ENCODE data around the gene HENMT1.

HENMT1 gene

DNA sequence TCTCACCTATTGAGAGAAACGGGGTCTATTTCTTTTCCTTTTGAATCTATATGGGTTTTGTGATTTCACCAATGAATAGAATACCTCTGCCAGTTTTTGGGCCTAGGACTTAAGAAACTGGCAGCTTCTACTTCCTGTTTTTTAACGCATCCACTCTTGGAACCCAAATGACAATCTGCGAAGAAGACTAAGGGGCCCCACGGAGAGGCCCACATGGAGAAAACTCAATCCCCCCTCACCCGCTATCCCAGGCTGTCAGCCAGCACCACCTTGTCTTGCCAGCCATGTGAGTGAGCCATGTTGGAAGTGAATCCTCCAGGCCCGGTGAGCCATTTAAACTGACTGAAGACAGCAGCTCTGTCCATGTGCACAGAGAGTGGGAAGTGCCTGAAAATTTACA is 3.6 kb upstream of the HENMT1 start:
- TF ChIP-seq, protein P1, sequence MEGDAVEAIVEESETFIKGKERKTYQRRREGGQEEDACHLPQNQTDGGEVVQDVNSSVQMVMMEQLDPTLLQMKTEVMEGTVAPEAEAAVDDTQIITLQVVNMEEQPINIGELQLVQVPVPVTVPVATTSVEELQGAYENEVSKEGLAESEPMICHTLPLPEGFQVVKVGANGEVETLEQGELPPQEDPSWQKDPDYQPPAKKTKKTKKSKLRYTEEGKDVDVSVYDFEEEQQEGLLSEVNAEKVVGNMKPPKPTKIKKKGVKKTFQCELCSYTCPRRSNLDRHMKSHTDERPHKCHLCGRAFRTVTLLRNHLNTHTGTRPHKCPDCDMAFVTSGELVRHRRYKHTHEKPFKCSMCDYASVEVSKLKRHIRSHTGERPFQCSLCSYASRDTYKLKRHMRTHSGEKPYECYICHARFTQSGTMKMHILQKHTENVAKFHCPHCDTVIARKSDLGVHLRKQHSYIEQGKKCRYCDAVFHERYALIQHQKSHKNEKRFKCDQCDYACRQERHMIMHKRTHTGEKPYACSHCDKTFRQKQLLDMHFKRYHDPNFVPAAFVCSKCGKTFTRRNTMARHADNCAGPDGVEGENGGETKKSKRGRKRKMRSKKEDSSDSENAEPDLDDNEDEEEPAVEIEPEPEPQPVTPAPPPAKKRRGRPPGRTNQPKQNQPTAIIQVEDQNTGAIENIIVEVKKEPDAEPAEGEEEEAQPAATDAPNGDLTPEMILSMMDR (conservative IDR thresholded peaks at IDR 0.05; ENCODE audit: low read depth) = no peak
- POLR2A ChIA-PET (ENCODE audit: low non-redundant PET) = no interaction called here
- no peak overlapping the region for H3K27ac ChIP-seq
- CTCF ChIA-PET = interaction anchor here (0.6 kb wide), 1 partner anchor 162 kb away, joined by 3 read pairs; no protein-coding TSS in a partner anchor
- DNase-seq (ENCODE audit: low spot score) = no peak

DNA sequence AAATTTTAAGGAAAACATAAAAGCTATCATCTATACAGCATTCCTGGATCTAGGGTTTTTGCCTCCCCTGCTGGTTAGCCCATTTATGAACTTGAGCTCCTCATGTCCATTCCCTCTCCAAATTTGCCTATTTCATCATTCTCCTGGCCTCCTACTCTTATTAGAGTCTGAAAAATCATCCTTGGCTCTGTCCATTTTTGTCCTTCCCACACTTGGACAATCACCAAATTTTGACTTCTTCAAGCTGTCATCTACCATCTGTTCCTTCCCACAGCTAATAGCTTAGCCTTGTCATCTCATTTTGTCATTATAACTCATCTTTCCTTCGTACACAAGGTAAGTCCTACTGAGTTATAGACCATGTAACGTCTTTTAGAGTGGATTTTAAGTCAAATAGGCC is 2.2 kb upstream of the HENMT1 start:
- CTCF ChIA-PET = interaction anchor here (0.5 to 0.7 kb wide), 2 partner anchors 144 to 539 kb away, joined by 3 to 5 read pairs; no protein-coding TSS in a partner anchor

DNA sequence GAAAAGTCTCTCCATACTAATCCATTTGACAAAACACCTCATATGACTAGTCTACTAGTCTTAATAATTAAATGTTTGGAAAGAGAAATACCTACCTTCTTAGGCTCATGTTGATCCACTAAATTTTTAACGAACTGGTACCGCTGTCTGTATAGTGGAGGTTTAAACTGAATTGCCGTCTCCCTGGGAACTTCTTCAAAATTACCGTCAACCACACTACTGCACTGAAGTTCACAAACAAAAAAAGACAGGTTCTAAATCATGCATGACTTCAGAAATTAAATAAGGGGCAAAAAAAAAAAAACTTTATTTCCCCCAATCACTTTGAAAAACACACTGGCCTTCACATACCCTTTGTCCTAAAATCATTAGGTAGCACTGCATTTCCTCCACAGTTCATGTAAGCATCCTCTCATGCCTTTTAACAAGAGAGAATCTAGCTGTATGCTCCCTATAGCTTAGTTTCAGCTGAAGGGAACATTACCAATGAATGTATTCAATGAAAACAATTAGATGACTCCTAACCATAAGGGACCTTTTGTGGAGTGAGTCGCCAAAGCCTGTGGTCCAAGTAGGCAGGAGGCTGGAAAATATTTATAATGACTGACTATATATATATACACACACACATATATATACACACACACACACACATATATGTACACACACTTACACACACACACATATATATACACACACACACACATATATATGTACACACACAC is 3.4 kb downstream of the HENMT1 start:
- H3K27ac ChIP-seq = no peak overlapping the region
- CTCF ChIA-PET = no interaction called here
- no peak for DNase-seq (ENCODE audit: low spot score)
- POLR2A ChIA-PET (ENCODE audit: low non-redundant PET) = no interaction called here
- TF ChIP-seq, protein P1 (conservative IDR thresholded peaks at IDR 0.05; ENCODE audit: low read depth) = no peak

More for the DNA sequence above, 2.2 kb upstream of the HENMT1 start:
- POLR2A ChIA-PET (ENCODE audit: low non-redundant PET) = no interaction called here
- H3K27ac ChIP-seq = no peak overlapping the region
- DNase-seq (ENCODE audit: low spot score) = no peak
- TF ChIP-seq, protein P1 (conservative IDR thresholded peaks at IDR 0.05; ENCODE audit: low read depth) = no peak

GRCh38 chr1:108653431-108654105 is 7.3 kb downstream of the HENMT1 start:
- CTCF ChIA-PET = no interaction called here
- TF ChIP-seq, protein P1 (conservative IDR thresholded peaks at IDR 0.05; ENCODE audit: low read depth) = no peak
- no peak overlapping the region for H3K27ac ChIP-seq
- no peak for DNase-seq (ENCODE audit: low spot score)
- POLR2A ChIA-PET (ENCODE audit: low non-redundant PET) = no interaction called here

- CTCF ChIA-PET = interaction anchor here (0.5 to 1.7 kb wide), 6 partner anchors 85 to 521 kb away, joined by 3 to 8 read pairs (median 4); no protein-coding TSS in a partner anchor
- TF ChIP-seq, protein P1 (conservative IDR thresholded peaks at IDR 0.05; ENCODE audit: low read depth) = no peak
- DNase-seq (ENCODE audit: low spot score) = no peak
- H3K27ac ChIP-seq = no peak overlapping the region
- POLR2A ChIA-PET (ENCODE audit: low non-redundant PET) = no interaction called here
Measured at GRCh38 chr1:108646648-108647269, 14.1 kb downstream of the HENMT1 start.

DNA sequence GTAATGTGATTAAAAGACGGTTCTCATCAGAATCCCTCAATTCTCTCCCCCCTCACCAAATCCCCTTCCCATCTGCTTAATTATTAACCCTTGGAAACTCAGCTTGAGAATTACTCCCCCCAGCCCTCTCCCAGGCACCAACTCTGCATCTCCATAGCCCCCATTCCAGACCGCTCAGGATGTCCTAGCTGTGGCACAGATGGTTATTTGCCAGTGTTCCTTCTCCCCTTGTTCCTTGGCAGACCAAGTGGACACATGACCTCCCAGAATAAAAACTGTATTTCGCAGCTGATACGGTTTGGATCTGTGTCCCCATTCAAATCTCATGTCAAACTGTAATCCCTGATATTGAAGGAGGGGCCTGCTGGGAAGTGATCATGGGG is 14.6 kb downstream of the HENMT1 start:
- POLR2A ChIA-PET (ENCODE audit: low non-redundant PET) = no interaction called here
- H3K27ac ChIP-seq = no peak overlapping the region
- CTCF ChIA-PET = interaction anchor here (0.5 to 1.7 kb wide), 3 partner anchors 85 to 457 kb away, joined by 3 to 8 read pairs (median 3); no protein-coding TSS in a partner anchor
- TF ChIP-seq, protein P1 (conservative IDR thresholded peaks at IDR 0.05; ENCODE audit: low read depth) = no peak
- DNase-seq (ENCODE audit: low spot score) = no peak

All from RWPE1 (cell line).